ENCODE data around the gene FAM20C.

DNA sequence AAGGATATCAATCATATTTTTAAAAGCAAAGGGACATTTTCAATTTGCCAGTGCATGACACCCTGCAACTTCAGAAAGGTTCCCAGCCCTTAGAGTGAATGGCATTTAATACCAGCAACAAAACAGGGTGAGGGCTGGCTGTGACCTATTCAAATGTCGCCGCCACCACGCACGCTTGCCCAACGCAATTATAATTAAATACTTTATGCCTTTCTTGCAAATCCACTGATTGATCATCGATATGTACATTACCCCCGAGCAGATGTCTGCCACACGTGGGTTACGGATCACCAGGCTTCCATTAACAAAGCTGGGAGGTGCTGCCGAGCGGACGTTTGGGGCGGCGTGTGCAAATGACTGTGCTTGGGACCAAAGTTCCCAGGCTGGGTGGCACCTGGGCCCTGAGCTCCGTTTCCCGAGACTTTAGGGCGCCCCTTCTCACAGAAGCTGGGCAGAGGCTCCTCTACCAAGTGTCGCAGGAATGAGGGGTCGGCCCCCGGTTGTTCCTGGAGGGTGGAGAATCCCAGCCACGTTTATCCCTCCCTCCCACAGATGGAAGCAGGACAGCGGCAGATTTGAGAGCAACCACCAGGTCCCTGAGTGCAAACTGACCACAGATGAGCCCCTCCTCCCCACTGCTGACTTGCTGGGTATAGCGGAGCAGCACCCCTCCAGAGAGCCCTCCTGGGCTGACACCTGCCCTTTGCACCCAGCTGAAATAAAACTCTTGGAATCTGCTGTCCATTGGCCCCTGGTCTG is 101.5 kb downstream of the FAM20C start:
- TF ChIP-seq CTCF (IDR thresholded peaks at IDR 0.05): no peak
- no peak for TF ChIP-seq ZFX (IDR thresholded peaks at IDR 0.05; ENCODE audit: borderline replicate concordance)

Measured in 22Rv1 (cell line).